NCI-H748 treated with DMSO at 0.1 percent for 48 hours (cell line): ENCODE measurements around the gene HTR2B.
"Not testable (repeated sequence)": the region's sequence is repeated elsewhere in the genome, so short reads cannot be mapped to it uniquely, and the experiment has no call there.

Experiments used
- DNase-seq: peaks from one replicate; lab custom pipeline; 2025; lab: John Stamatoyannopoulos, UW

HTR2B gene

GRCh38 chr2:231133365-231134099, 8.7 kb upstream of the HTR2B start:
- DNase-seq: no peak

GRCh38 chr2:231132129-231132528, 7.3 kb upstream of the HTR2B start:
- DNase-seq: no peak

- no peak for DNase-seq
Measured at GRCh38 chr2:231130336-231131056, 5.7 kb upstream of the HTR2B start.

GRCh38 chr2:231129216-231129615, 4.4 kb upstream of the HTR2B start:
- no peak for DNase-seq

GRCh38 chr2:231128541-231128940, 3.7 kb upstream of the HTR2B start:
- no peak for DNase-seq

GRCh38 chr2:231127936-231128335, 3.1 kb upstream of the HTR2B start:
- DNase-seq: no peak

- no peak for DNase-seq
Measured at GRCh38 chr2:231127480-231127879, 2.6 kb upstream of the HTR2B start.

GRCh38 chr2:231126123-231126522, 1.3 kb upstream of the HTR2B start:
- DNase-seq: no peak

GRCh38 chr2:231123362-231123898, 1.4 kb downstream of the HTR2B start:
- no peak for DNase-seq

GRCh38 chr2:231118614-231118942, 6.3 kb downstream of the HTR2B start:
- DNase-seq: no peak

- no peak for DNase-seq
Measured at GRCh38 chr2:231117922-231118613, 6.8 kb downstream of the HTR2B start.

GRCh38 chr2:231117148-231117547, 7.7 kb downstream of the HTR2B start:
- DNase-seq: no peak

GRCh38 chr2:231115651-231116050, 9.2 kb downstream of the HTR2B start:
- no peak for DNase-seq

- no peak for DNase-seq
Measured at GRCh38 chr2:231113489-231113888, 11.4 kb downstream of the HTR2B start.

GRCh38 chr2:231111987-231112386, 12.9 kb downstream of the HTR2B start:
- DNase-seq: no peak

- DNase-seq: no peak
Measured at GRCh38 chr2:231110551-231110950, 14.3 kb downstream of the HTR2B start.

- peak; percentile 19 for DNase-seq
Measured at GRCh38 chr2:231104115-231104713, 20.6 kb downstream of the HTR2B start.

GRCh38 chr2:231102772-231103171, 22.1 kb downstream of the HTR2B start:
- DNase-seq: no peak

GRCh38 chr2:231100990-231101389, 23.9 kb downstream of the HTR2B start:
- DNase-seq: no peak

- DNase-seq: not testable (repeated sequence)
Measured at GRCh38 chr2:231100321-231100720, 24.5 kb downstream of the HTR2B start.

- DNase-seq: no peak
Measured at GRCh38 chr2:231099918-231100317, 24.9 kb downstream of the HTR2B start.

GRCh38 chr2:231094736-231095346, 30.0 kb downstream of the HTR2B start:
- DNase-seq: no peak
